Naive B cell (primary cell): ENCODE measurements around the gene ESYT2. TPM values are rescaled to one million over a fixed set of nuclear protein-coding genes. Genes with fewer than 3 reads are reported as not detected.

Source experiments
- ATAC-seq, 2 donors: fragments of 150-1000 bp; cut with Tn5 transposase; 2 replicates each; pipeline ENCODE4 v1.10.0; 2021; ENCODE audit warnings: low read depth in 2 of 2, mild to moderate bottlenecking in 2 of 2, moderate library complexity in 2 of 2
- DNase-seq: peaks from one replicate; pipeline ENCODE4 v3.0.0; 2022
- H3K27ac Mint-ChIP-seq, 6 donors: one replicate each; pipeline ENCODE4 v1.8.0; 2020 to 2022; ENCODE audit warnings: mild to moderate bottlenecking in 6 of 6, mixed read lengths in 6 of 6, moderate library complexity in 5 of 6, inconsistent platforms in 2 of 6
- H3K27me3 Mint-ChIP-seq, 3 donors: one replicate each; pipeline ENCODE4 v1.8.0; 2021 to 2022; ENCODE audit warnings: mixed read lengths in 3 of 3, mild to moderate bottlenecking in 1 of 3
- H3K36me3 Mint-ChIP-seq, 2 donors: one replicate each; pipeline ENCODE4 v1.8.0; 2020 to 2022; ENCODE audit warnings: mixed read lengths in 2 of 2, inconsistent platforms in 1 of 2, mild to moderate bottlenecking in 1 of 2
- H3K4me1 Mint-ChIP-seq, 3 donors: one replicate each; pipeline ENCODE4 v1.8.0; 2020 to 2022; ENCODE audit warnings: mixed read lengths in 3 of 3, inconsistent platforms in 1 of 3, mild to moderate bottlenecking in 1 of 3, moderate library complexity in 1 of 3
- H3K4me3 Mint-ChIP-seq, 8 donors: one replicate each; pipeline ENCODE4 v1.8.0; 2020 to 2022; ENCODE audit warnings: mild to moderate bottlenecking in 8 of 8, mixed read lengths in 8 of 8, moderate library complexity in 8 of 8, inconsistent platforms in 2 of 8
- H3K9me3 Mint-ChIP-seq, 7 donors: one replicate each; pipeline ENCODE4 v1.8.0; 2020 to 2022; ENCODE audit warnings: mixed read lengths in 7 of 7, mild to moderate bottlenecking in 5 of 7, inconsistent platforms in 2 of 7, moderate library complexity in 1 of 7
- polyA plus RNA-seq, 6 donors: library from polyadenylated mRNA; unstranded; fragments of 300-500 nt; fragmentation: Illumina TruSeq; gene quantifications; one replicate each; pipeline ENCODE4 v1.2.3, GENCODE V29; 2021; ENCODE audit warnings: low read depth in 6 of 6

Gene ESYT2
- polyA plus RNA-seq, 6 donors from 2014 or later: 15.4 to 23.0 (median 16.8) TPM

- Mint-ChIP-seq H3K27ac (peak overlapping the region; percentile 66 to 95 (median 84)), H3K4me1 (peaks cover 62 to 79% (median 73%) of the 10 kb centered on the region in 3 donors), H3K36me3 (peaks cover 0 to 5% of the 10 kb centered on the region in 2 donors), H3K27me3 (no peaks in the 10 kb centered on the region), H3K9me3 (peaks cover 0 to 2% (median 0%) of the 10 kb centered on the region in 7 donors), H3K4me3 (peak overlapping the region in 2 of 8 donors; percentile 11 to 79)
- ATAC-seq (no peak), DNase-seq (no peak)
Observed at GRCh38 chr7:158815083-158815799, 14.1 kb downstream of the ESYT2 start.

- H3K9me3 Mint-ChIP-seq: peaks cover 0 to 2% (median 0%) of the 10 kb centered on the region in 7 donors
- ATAC-seq (peak; percentile 43 to 53), DNase-seq (peak; percentile 33)
- H3K27me3 Mint-ChIP-seq: no peaks in the 10 kb centered on the region
- peak overlapping the region; percentile 27 to 95 (median 80) for H3K27ac Mint-ChIP-seq
- H3K4me3 Mint-ChIP-seq: peak overlapping the region in 3 of 8 donors; percentile 1 to 79 (median 12)
- peaks cover 0 to 5% of the 10 kb centered on the region in 2 donors for H3K36me3 Mint-ChIP-seq
- H3K4me1 Mint-ChIP-seq: peaks cover 68 to 85% (median 77%) of the 10 kb centered on the region in 3 donors
Observed at GRCh38 chr7:158814637-158815036, 14.7 kb downstream of the ESYT2 start.

- Mint-ChIP-seq H3K4me1 (peaks cover 56 to 78% (median 68%) of the 10 kb centered on the region in 3 donors), H3K4me3 (no peak overlapping the region), H3K36me3 (peaks cover 0 to 5% of the 10 kb centered on the region in 2 donors), H3K27ac (peak overlapping the region in 3 of 6 donors; percentile 6 to 95 (median 84)), H3K27me3 (no peaks in the 10 kb centered on the region), H3K9me3 (peaks cover 0 to 2% (median 0%) of the 10 kb centered on the region in 7 donors)
- ATAC-seq: no peak
- DNase-seq: no peak
Observed at GRCh38 chr7:158812684-158813083, 16.6 kb downstream of the ESYT2 start.

DNA sequence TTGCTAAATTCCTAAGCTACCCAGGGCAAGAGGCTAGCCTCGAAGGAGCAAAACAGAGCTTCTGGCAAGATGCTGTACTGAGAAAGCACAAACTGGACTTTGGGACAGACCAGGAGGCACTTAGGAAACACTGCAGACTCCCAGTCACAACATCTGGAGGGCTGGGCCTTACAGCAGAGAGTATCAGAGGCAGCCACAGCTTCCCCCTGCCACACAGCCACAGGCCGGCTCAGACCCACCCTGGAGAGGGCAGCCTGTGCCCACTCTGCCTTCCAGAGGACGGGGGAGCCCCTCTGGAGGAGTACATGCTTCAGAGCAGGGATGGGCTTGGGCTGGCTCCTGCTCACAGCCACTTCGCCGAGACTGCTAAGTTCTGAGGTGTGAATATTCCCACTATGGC, 17.4 kb downstream of the ESYT2 start:
- Mint-ChIP-seq H3K36me3 (peaks cover 0 to 5% of the 10 kb centered on the region in 2 donors), H3K27me3 (no peaks in the 10 kb centered on the region), H3K4me1 (peaks cover 56 to 73% (median 61%) of the 10 kb centered on the region in 3 donors), H3K27ac (peak overlapping the region in 3 of 6 donors; percentile 49 to 81 (median 59)), H3K9me3 (peaks cover 0 to 2% (median 0%) of the 10 kb centered on the region in 7 donors), H3K4me3 (no peak overlapping the region)
- ATAC-seq (no peak), DNase-seq (no peak)

DNA sequence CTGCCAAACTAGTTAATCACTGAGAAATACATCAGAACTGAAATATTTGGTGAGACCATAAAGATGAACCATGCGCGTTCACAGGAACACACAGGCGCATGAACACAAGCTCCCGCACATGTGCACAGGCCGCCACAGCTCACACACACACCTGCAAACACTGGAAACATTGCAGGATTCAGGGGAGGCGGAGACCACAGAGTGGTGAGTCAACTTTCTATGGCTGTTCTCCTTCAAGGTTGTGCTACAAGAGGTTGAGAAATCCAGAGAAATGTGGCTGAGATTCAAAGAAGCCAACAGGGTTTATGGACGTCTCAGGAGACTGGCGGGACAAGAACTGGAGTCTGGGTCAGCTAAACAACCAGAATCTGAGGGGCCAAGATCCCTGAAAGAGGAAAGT, 17.8 kb downstream of the ESYT2 start:
- Mint-ChIP-seq H3K4me3 (no peak overlapping the region), H3K4me1 (peaks cover 53 to 72% (median 60%) of the 10 kb centered on the region in 3 donors), H3K27ac (peak overlapping the region in 3 of 6 donors; percentile 31 to 59 (median 49)), H3K36me3 (peaks cover 0 to 5% of the 10 kb centered on the region in 2 donors), H3K9me3 (peaks cover 0 to 2% (median 0%) of the 10 kb centered on the region in 7 donors), H3K27me3 (no peaks in the 10 kb centered on the region)
- DNase-seq: no peak
- no peak for ATAC-seq

- DNase-seq: no peak
- H3K27me3 Mint-ChIP-seq: no peaks in the 10 kb centered on the region
- peak overlapping the region in 1 of 8 donors; percentile 35 for H3K4me3 Mint-ChIP-seq
- peak overlapping the region in 3 of 6 donors; percentile 12 to 62 (median 24) for H3K27ac Mint-ChIP-seq
- no peak for ATAC-seq
- peaks cover 0 to 5% of the 10 kb centered on the region in 2 donors for H3K36me3 Mint-ChIP-seq
- H3K4me1 Mint-ChIP-seq: peaks cover 49 to 66% (median 60%) of the 10 kb centered on the region in 3 donors
- H3K9me3 Mint-ChIP-seq: peaks cover 0 to 2% (median 0%) of the 10 kb centered on the region in 7 donors
Observed at GRCh38 chr7:158810846-158811245, 18.5 kb downstream of the ESYT2 start.

DNA sequence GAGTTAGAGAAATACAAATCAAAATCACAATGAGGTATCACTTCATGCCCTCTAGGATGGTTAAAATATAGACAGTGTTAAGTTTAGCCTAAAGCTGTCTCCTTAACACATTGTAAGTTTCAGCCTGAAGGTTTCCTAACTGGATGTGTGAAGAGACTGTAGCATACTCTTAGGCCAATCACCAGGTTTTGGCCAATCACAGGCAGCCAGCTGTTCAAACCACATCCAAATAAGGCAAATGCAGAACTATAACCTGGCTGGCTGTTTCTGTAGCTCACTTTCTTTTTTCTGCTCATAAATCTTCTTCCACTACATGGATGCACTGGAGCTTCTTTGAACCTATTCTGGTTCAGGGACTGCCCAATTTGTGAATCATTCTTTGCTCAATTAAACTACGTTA, 19.7 kb downstream of the ESYT2 start:
- peak overlapping the region in 3 of 6 donors; percentile 12 to 66 (median 56) for H3K27ac Mint-ChIP-seq
- ATAC-seq (peak; percentile 68 to 77), DNase-seq (peak; percentile 21)
- H3K27me3 Mint-ChIP-seq: no peaks in the 10 kb centered on the region
- H3K4me3 Mint-ChIP-seq: no peak overlapping the region
- H3K36me3 Mint-ChIP-seq: peaks cover 0 to 2% of the 10 kb centered on the region in 2 donors
- H3K9me3 Mint-ChIP-seq: peaks cover 0 to 2% (median 0%) of the 10 kb centered on the region in 7 donors
- H3K4me1 Mint-ChIP-seq: peaks cover 37 to 54% (median 52%) of the 10 kb centered on the region in 3 donors

DNA sequence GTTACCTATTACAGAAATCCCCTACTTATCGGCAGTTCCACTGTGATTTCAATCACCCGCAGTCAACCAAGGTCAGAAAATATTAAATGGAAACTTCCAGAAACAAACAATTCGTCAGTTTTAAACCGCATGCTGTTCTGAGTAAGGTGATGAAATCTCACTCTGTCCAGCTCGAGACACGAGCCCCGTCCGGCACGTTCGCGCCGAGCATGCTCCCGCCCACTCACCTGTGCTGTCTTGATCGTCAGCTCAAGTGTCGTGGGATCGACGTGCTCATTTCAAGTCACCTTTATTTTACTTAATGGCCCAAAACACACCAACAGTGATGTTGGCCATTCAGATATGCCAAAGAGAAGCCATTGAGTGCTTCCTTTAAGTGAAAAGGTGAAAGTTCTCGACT, 21.2 kb downstream of the ESYT2 start:
- H3K27ac Mint-ChIP-seq: no peak overlapping the region

GRCh38 chr7:158805937-158806336, 23.4 kb downstream of the ESYT2 start:
- Mint-ChIP-seq H3K27ac (peak overlapping the region in 1 of 6 donors; percentile 24), H3K27me3 (no peaks in the 10 kb centered on the region), H3K4me3 (peak overlapping the region in 1 of 8 donors; percentile 5), H3K9me3 (peaks cover 0 to 4% (median 0%) of the 10 kb centered on the region in 7 donors), H3K4me1 (peaks cover 15 to 28% (median 20%) of the 10 kb centered on the region in 3 donors), H3K36me3 (peaks cover 0 to 6% of the 10 kb centered on the region in 2 donors)
- ATAC-seq (no peak), DNase-seq (no peak)

More for the DNA sequence above, 21.2 kb downstream of the ESYT2 start:
- DNase-seq (no peak), ATAC-seq (no peak)
- Mint-ChIP-seq H3K4me1 (peaks cover 29 to 45% (median 39%) of the 10 kb centered on the region in 3 donors), H3K27me3 (no peaks in the 10 kb centered on the region), H3K9me3 (peaks cover 0 to 4% (median 0%) of the 10 kb centered on the region in 7 donors), H3K36me3 (peaks cover 0 to 6% of the 10 kb centered on the region in 2 donors), H3K4me3 (no peak overlapping the region)

DNA sequence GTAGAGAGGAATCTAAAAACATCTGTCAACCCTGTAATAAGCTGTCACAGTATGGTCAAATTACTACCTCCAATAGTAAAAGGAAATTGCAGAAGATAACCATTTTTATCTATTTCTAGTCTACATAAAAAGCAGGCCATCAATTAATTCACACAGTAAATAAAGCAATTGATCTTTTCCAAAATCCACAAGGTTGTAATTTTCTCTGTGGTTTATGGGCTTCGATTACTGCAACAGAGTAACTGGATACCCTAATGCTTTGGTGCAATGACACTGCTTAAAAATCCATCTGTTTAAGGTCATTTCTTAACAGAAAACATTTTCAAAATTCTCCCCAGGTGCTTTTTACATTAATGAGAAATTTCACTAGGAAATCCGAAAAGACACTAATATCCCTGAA, 23.9 kb downstream of the ESYT2 start:
- peaks cover 0 to 4% (median 0%) of the 10 kb centered on the region in 7 donors for H3K9me3 Mint-ChIP-seq
- no peaks in the 10 kb centered on the region for H3K27me3 Mint-ChIP-seq
- H3K36me3 Mint-ChIP-seq: peaks cover 0 to 6% of the 10 kb centered on the region in 2 donors
- peak overlapping the region in 1 of 8 donors; percentile 58 for H3K4me3 Mint-ChIP-seq
- DNase-seq: no peak
- peaks cover 11 to 24% (median 16%) of the 10 kb centered on the region in 3 donors for H3K4me1 Mint-ChIP-seq
- no peak overlapping the region for H3K27ac Mint-ChIP-seq
- no peak for ATAC-seq

DNA sequence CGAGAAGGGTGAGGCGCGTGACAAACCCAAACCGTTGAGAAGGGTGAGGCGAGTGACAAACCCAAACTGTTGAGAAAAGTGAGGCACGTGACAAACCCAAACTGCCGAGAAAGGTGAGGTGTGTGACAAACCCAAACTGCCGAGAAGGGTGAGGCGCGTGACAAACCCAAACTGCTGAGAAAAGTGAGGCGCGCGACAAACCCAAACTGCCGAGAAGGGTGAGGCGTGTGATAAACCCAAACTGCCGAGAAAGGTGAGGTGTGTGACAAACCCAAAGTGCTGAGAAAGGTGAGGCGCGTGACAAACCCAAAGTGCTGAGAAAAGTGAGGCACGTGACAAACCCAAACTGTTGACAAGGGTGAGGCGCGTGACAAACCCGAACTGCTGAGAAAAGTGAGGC, 25.0 kb downstream of the ESYT2 start:
- no peak for DNase-seq
- Mint-ChIP-seq H3K4me3 (no peak overlapping the region), H3K27me3 (no peaks in the 10 kb centered on the region), H3K36me3 (peaks cover 0 to 6% of the 10 kb centered on the region in 2 donors), H3K27ac (peak overlapping the region in 1 of 6 donors; percentile 56), H3K9me3 (peaks cover 0 to 4% (median 0%) of the 10 kb centered on the region in 7 donors), H3K4me1 (peaks cover 4 to 16% (median 10%) of the 10 kb centered on the region in 3 donors)
- ATAC-seq: no peak

GRCh38 chr7:158803367-158803969, 25.8 kb downstream of the ESYT2 start:
- DNase-seq (no peak), ATAC-seq (no peak)
- Mint-ChIP-seq H3K36me3 (peaks cover 0 to 6% of the 10 kb centered on the region in 2 donors), H3K27ac (no peak overlapping the region), H3K9me3 (peaks cover 0 to 4% (median 0%) of the 10 kb centered on the region in 7 donors), H3K4me3 (no peak overlapping the region), H3K27me3 (no peaks in the 10 kb centered on the region), H3K4me1 (peaks cover 4 to 10% (median 9%) of the 10 kb centered on the region in 3 donors)
